HG03342 (cell line): ENCODE measurements around the gene U2SURP.

ENCODE experiments used
- ATAC-seq: cut with Tn5 transposase; IDR thresholded peaks from one replicate; pipeline ENCODE4 v1.9.1; 2021; ENCODE audit warnings: mild to moderate bottlenecking, moderate library complexity; ENCODE audit not compliant: unreplicated experiment

The U2SURP gene

DNA sequence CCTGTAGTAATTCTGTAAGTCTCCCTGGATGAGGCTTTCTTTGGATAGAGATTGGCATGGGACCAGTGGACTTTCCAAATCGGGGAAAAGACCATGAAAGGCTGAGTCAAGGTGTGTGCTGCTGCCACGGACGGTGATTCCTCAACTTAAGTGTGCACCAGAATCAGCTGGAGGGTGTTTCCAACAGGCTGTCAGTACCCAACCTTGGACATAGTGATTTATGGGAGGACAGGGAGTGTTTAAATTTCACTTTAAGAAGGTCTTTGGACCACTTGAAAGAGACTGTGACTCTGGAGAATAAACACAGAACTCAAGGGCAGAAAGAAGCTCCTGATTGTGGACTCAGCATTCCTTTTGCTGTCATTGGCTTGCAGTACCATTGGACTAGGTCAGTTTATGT, 97.8 kb downstream of the U2SURP start:
- ATAC-seq = no peak

DNA sequence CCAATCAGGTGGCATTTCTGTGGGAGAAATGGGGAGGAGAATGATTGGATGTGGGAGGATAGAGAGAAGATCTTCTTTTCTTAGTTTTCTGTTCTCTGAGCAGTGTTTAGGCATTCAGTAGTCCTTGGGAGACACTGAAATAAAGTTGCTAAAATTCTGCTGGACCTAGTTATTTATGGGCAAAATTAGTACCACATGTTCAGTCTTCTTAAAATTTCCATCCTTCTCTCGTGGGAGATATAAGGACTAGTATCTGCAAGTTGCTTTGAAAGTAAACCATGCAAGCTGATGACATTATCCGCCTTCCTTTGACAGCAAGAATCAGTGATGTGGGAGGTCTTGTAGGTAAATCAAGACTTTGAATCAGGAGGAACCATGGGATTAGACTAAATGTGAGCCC, 98.3 kb downstream of the U2SURP start:
- no peak for ATAC-seq

DNA sequence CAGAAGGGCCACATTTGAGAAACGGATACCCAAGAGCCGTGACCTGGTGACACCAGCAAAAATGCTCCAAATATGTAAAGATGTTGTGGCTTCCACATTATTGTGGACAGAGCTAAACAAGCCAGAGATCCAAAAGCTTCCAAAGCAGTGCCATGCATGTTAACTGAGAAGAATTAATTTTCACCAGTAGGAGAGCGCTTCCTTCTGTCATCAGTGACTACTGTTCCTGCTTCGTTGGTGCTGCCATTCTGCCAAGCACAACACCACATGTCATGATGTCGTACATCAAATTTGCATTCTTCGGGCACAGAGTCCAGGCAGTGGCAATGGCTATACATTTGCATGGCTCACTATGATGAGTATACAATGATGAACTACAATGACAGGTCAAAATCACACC, 99.1 kb downstream of the U2SURP start:
- ATAC-seq = no peak

DNA sequence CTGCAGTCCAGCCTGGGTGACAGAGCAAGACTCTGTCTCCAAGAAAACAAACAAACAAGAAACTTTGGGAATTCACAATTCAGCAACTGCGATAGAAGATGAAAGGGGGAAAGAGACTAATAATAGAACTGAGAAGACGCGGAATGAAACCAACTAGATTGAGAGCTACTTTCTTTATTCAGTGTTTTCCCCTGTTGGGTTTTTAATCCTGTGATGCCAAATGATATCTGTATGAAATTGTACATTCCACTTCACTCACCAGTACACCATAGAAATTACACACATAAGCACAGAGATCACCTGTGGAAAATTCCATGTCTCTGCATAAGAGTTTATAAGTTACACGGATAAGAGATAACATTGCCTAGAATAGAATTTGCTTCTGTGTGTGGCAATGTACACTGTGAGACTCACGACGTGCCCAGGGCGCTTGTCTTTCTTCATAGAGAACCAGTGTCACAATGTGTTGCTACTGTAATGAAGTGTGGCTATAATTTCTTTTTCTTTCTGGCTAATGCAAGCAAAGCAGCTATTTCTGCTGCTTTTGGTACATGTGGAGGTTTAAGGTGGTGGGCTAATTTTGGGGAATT, 100.5 kb downstream of the U2SURP start:
- ATAC-seq = no peak

DNA sequence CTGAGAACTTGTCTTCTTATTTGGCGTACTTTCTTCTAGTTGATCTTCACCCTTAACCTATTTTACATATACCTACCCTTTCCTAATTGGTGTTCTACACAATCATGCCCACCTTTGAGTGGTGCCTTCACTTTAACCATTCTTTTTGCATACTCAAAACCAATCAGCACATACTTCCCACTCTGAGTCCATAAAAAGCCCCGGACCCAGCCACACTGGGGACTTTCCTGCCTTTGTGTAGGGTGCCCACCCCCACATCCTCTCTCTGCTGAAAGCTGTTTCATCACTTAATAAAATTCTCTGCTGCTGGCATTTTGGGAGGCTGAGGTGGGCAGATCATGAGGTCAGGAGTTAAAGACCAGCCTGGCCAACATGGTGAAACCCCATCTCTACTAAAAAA, 102.3 kb downstream of the U2SURP start:
- ATAC-seq = no peak

DNA sequence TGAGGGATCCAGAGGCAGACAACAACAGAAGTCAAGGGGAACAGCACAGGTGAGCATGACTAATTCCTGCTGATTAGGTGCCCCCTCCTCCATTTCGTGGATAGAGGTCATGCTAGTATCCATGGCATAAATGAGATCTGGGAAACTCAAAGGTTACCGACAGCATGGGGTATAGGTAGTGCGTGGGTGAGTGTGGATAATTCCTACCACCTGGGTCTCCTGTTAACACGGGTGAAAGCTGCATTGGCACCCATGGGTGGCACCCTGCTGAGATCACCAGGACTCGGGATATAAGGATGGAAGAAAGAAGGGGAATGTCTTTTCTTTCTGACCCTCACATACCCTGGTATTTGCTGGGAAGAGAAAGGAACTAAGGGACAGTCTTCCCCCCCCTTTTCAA, 103.8 kb downstream of the U2SURP start:
- no peak for ATAC-seq

DNA sequence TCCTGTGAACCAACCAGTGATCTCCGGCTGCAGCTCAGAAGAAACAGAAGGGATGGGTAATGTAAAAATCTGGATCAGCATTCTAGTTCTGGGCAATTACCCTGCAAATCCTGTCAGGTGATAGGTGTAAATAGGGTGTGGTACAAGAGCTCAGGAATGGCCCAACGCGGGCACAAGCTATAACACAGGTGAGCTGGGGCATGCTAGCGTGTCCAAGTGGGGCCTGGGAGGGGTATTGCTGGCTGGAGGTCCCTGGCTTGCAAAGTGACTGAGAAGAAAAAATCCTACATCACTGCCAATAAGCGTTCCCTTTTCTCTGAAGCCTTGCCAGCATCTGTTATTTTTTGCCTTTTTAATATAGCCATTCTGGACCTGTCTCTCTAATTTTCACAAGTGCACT, 108.5 kb downstream of the U2SURP start:
- no peak for ATAC-seq
